Measurements from ENCODE around the gene FMOD.
"Not testable (repeated sequence)": the region's sequence is repeated elsewhere in the genome, so short reads cannot be mapped to it uniquely, and the experiment has no call there.

FMOD gene

GRCh38 chr1:203304919-203305808 lies 45.8 kb downstream of the FMOD start, which contains the start of gene BTG2:
TSS of gene BTG2 (plus strand) at chr1:203305519. CDS start at chr1:203305607, 88 bp downstream.
- DNase-seq = peak; percentile 93

- no peak for DNase-seq
Measured at GRCh38 chr1:203304391-203304918, 46.5 kb downstream of the FMOD start.

- no peak for DNase-seq
Measured at GRCh38 chr1:203302894-203303293, 48.0 kb downstream of the FMOD start.

- no peak for DNase-seq
Measured at GRCh38 chr1:203302456-203302855, 48.5 kb downstream of the FMOD start.

GRCh38 chr1:203301331-203301668 lies 49.6 kb downstream of the FMOD start:
- DNase-seq = no peak

GRCh38 chr1:203300441-203301330 lies 50.2 kb downstream of the FMOD start:
- DNase-seq = no peak

GRCh38 chr1:203299719-203300429 lies 51.0 kb downstream of the FMOD start:
- not testable (repeated sequence) for DNase-seq

- DNase-seq = no peak
Measured at GRCh38 chr1:203299169-203299568, 51.8 kb downstream of the FMOD start.

- no peak for DNase-seq
Measured at GRCh38 chr1:203296460-203297073, 54.4 kb downstream of the FMOD start.

- no peak for DNase-seq
Measured at GRCh38 chr1:203295796-203296195, 55.1 kb downstream of the FMOD start.

GRCh38 chr1:203291201-203292096 lies 59.5 kb downstream of the FMOD start:
- no peak for DNase-seq

All from stimulated activated CD4-positive, alpha-beta T cell treated with anti-CD3 and anti-CD28 coated beads, Interleukin-15, amount 100 ng/mL, for 24 hours (primary cell).